DMS 273 (cell line): ENCODE measurements around the gene MAPKAPK3.

Experiments
- DNase-seq: peaks from one replicate; lab custom pipeline; 2025; ENCODE audit not compliant: unreplicated experiment; lab: John Stamatoyannopoulos, UW

The MAPKAPK3 gene

DNA sequence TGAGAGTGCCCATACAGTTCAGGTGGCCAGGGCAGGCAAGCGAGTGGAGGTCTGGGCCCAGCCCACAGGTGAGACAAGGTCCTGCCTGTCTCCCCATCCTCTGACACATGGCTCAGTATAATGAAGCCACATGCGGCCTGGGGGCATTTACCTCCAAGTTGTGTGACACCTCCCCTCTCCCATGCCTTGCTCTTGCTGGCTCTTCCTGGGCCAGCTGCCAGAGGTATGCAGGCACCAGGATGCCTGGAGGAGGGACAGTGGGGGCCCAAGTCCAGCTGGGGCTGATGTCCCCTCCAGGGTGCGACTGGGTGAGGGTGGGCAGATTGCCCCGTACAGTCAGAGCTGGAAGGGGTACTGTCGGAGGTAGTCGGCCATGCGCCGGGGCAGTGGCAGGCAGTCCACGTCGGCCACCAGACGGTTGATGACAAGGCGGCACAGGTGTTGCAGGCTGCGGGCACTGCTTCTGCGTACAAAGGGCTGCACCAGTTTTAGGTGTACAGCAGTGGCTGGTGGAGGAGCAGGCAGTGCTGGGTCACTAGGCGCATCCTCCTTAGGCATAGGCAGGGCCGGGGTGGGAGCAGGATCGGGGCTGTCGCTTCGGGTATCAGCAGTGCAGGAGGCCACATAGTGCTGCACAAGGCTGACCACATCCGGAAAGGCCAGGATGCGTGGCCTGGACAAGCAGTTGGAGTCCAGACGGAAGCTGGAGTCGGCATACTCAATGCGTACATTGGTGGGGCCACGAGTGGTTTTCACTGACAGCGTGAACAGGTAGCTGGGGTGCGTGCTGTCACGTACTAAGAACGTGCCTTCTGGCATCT is 9.5 kb upstream of the MAPKAPK3 start:
- DNase-seq, result no peak

DNA sequence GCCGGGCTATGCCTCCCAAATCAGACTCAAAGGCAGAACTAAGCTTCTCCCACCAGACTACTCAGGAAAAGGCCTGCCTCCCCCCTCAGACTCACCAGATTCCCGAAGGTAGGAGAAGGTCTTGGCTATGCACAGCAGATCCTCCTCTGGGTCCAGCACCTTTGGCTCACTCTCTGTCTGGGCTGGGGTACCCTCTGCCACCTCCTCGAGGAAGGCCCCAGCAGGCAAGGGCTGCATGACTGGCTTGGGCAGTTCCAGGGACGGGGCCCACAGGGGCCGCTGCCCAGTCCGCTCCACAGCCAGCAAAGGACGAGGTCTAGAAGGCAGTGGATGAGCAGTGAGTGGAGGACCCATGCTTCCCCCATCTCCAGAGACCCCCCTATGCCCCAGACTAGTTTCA is 8.7 kb upstream of the MAPKAPK3 start:
- DNase-seq, result no peak

DNA sequence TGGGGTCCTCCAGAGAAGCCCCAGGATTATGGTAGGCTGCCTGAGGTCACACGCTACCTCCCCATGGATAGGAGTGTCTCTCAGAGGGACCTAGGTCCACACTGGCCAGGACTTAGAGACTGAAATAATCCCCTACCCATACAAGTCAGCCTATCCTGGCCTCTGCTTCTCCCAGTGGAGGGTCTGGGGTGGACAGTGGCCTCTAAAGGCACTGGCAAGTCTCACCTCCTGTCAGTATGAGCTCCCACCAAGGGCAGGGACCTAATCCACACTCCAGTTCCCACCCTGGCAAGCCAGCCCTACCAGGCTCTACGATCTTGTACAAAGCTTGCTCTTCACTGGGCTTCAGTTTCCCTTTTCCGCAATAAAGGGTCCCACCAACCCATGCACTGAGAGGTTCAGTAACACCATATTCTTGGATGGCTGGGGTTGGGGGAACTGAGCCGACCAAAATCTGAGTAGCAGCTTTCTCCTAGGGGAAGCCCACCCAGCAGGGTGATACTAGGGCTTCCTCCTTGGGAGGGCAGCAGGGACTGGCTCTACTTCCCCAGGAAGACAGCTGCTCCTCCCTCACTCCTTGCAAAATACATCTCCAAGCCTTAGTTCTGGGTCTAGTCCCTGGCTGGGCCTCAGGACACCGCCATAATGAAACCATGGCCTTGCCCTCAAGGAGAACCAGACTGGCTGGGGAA is 7.7 kb upstream of the MAPKAPK3 start:
- DNase-seq, result no peak

DNA sequence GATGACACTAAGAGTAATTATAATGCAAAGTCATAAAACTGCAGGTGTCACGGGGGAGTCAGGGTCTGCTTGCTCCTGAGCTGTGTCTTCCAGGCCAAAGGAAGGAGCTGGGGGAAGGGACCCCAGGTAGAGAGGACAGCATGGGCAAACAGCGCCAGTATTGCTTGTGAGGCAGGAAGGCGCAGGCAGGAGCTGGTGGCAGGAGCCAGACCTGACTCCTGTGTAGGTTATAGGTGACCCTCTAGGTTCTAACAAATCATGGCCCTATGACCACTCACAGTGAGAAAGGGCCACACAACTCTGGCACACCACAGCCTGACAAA is 7.2 kb upstream of the MAPKAPK3 start:
- no peak for DNase-seq

DNA sequence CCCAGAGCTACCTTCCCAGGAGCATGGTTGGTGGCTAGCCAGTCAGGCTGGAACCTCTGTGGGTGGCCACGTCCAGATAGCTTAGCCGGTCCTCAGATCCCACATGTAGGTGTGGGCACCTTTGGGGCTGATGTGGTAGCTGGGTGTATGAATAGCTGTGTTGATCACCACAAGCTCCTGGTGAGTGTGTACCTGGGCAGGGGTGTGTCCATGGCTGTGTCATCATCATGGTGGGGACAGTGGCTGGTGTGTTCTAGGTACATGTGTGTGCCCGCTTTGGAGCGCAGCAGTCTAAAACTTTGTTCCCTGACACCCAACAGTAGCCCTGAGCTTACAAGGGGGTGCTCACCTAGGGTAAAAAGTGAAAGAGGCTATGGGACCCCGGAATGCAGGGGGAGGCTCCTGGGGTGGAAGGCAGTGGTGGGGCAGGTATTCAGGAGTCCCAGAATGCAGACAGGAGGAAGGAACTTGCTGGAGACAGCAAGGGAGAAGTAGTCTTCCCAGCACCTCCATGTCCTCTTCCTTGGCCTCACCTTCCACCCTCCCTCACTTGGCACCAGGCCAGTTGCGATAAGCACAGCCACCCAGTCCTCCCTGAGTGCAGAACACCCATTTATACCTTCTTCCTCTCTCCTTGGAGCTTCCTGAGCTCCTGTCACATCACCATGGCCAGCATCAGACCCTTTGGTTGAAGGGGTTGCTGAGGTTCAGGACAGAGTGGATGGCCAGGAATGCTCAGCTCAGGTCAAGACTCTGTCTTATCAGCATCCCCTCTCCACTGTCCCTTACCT is 6.6 kb upstream of the MAPKAPK3 start:
- peak; percentile 16 for DNase-seq

DNA sequence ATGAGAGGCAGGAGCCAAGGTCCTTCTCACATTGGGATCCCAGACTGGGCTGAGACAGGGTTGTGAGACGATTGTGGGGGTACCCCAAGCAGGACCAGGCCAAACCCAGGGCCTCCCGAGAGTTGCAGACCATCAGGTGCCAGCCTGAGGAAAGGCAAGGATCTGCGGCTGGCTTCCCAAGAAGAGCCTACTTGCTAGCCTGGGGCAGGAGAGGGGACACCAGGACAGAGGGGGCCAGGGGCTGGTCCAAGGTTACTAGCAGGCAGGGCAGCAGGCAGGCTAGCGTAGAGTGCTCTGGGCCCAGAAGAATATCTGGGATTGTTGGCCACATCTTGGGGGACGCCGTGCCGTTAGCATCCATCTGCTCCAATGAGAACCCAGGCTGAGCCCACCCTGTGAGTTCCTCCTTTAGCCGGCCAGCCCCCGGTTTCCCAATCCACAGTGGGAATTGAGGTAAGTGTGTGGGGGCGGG is 5.9 kb upstream of the MAPKAPK3 start:
- no peak for DNase-seq

DNA sequence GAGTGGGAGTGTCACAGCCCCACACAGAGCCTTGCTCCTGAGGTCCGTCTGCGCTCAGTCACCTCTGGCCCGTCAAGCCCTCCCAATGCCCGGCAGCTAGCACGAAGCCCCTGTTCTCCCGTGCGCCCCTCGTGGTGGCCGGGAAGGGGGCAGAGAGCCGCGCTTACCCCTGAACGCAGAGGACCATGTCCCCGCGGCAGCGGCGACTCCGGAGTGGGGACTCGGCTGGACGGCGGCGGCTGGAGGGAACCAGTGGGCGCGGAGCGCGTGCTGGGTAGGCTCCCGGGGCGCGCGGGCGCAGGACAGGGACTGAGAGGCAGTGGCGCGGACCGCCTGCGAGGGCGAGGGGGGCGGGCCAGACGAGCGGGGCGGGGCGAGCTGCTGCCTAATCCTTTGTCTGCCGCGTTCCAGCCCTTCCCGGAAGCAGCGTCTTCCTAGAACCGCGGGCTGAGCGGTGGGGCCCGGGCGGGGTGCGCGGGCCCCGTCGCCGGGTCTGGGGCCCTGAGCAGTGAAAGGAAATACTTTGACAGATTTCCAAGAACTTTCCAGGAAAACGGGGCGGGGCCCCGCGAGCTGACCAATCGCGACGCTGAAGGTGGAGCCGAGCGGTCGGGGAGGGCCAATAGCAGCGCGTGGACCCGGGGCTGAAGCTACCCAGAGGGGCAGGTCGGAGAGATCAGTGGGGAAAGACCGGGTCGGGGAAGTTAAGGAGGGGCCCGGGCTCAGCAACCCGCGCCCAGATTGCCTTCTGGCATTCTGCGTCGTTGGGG is 5.3 kb upstream of the MAPKAPK3 start, which contains the start of gene CISH:
TSS of gene CISH (minus strand) at position 311 of the 770 bp plus-strand sequence. CDS start at position 187, 124 bp downstream.
- DNase-seq, result peak; percentile 97

DNA sequence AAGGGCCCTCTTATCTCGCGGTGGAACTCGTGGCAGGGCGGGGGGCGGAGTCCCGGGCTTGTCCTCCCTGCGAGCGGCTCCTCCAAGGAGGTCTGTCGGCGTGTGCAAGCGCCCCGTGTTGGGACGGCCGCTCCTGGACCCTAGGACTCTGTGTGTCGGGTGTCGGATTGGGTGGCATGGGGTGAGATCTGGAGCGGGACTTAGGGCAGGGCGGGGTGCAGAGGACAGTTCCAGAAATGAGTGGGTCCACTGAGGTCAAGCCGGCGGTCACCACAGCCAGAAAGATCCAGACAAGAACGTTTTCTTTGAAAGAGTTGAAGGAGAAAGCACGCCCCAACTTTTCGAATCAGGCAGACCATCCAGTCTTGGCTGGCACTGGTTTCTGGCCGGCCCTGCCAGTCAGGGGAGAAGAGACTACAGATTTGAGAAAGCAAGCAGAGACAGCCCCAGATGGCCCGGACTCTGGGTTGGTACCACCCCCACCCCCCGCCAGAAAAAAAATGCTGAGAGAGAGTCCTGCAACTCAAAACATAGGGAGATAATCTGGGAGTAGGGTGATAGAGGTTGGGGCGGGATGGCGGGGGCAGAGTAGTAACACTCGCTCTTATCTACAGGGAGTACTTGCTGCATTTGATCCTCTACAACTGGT is 4.6 kb upstream of the MAPKAPK3 start:
- DNase-seq, result peak; percentile 52

DNA sequence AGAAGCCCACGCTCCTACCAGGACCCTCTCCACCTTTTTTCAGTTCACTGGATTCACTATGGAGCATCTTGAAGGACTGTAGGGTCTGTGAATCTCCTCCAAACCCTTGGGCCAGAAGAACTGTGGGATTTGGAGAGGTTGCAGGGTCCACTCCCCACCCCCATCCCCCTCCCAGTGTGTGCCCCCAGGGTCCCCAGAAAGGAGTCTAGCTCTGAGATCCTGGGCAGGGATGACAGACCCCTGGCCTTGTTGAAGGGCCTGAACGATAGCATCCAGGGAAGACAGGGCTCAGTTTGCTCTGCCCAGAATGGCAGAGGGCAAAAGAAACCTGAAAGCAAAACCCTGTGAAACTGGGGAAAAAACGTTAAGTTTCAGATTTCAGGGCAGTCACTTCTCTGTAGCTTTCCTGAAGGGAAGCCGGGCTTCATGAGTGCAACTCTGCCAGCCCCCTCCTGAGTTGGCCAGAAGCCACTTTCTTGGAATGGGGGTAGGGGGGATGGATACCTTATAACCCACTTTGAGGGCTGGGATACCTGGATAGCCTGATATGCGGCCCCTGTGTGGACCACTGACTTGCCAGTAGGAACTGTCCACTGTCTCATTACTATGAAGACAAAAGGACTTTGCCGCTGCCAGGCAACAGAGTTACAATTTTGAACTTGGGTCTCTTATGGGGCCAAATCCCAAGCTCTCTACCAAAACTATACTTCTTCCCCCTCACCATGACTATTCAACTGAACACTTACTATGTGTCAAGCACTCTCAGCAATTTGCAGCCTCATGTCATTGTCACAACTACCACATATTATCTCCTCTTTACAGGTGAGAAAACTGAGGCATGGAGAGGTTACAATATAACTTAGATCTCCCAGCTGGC is 3.7 kb upstream of the MAPKAPK3 start:
- no peak for DNase-seq

DNA sequence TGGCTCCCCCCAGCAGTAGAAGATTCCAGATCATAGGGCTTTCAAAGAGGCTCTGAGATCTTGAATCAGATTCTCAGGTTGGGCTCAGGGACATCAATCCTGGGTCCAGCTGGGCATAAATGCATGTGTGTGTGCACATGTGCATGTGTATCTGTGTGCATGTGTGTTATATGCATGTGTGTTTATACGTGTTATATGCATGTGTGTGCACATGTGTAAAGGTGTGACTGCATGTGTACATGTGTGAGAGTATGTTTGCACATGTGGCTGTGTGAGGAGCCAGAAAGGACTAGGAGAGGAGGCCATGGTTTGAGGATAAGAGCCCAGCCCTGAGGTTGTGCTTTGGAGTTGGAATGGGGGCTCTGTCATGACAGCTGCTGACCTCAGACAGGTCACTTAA is 1.8 kb upstream of the MAPKAPK3 start:
- no peak for DNase-seq

DNA sequence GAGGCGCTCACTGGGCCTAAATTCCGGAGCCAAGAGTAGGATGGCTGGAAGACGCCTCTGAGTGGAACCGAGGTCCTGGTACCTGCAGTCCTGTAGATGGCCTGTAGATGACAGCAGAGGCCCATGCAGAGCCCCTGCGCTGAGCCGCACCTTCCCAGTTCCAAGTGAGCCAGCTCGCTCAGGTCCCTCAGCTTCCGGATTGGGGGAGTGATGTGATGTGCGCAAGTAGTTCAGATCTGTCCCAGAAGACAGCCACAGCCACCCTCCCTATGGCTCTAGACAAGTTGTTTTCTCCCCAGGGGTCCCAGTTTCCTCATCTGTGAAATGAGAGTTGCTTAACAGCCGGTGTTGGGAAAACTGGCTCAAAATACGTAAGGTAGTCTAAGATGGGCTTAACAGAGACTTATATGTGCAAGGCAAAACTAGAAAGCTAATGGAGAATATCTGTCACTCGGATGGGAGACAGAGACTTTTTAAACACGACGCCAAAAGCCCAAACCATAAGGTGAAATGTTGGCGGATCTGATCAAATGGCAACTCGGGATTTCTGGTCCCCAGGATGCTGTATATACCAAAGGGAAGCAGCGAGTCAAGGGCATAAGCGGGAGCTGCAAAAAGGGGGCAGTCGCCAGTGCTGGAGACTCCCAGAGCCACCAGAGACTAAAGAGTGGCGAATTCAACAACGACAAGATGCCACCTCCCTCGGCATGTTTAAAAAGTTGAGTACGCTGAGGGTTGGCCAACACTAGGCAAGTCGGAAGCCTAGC is 765 bp upstream of the MAPKAPK3 start:
- DNase-seq, result peak; percentile 90

DNA sequence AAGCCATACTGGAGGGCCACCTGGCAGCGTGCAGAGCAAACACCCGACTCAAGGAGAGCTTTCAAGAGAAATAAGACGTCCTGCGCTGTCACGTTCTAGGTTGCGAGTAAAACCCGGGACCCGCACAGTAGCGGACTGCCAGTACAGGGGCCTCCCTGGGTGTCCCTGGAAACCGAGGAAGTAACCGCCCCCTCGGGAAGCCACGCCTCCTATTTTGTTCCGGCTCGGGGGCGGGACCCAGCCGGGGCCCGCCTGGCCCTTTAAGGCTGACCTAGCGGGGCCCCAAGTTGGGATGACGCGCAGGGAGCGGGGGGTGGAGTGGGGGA is 218 bp upstream of the MAPKAPK3 start:
- DNase-seq, result peak; percentile 92

DNA sequence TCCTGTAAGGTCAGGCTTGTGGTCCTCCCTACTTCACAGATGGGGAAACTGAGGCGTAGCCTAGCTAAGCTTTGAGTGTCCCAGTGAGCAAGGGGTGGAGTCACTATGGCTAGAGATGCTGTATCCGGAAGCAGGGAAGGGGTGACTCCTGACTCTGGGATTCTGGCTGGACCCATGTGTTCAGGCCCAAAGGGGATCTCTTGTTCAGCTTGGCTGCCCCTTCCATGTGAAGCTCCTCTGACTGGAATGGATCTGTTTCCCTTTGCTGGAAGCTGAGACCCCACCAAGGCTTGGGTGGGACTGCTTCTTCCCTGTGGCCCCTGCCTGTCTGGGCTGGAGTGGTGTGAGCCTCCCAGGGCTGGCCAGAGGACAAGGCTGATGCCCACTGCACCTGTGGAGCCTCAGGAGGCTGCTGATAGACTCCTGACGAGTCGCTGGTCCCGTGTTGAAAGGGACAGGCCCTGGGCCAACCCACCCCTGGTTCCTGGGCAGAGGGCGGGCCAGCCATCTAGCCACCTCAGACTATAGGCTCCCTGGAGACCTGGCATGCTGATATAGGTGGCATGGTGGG is 1.0 kb downstream of the MAPKAPK3 start:
- no peak for DNase-seq

DNA sequence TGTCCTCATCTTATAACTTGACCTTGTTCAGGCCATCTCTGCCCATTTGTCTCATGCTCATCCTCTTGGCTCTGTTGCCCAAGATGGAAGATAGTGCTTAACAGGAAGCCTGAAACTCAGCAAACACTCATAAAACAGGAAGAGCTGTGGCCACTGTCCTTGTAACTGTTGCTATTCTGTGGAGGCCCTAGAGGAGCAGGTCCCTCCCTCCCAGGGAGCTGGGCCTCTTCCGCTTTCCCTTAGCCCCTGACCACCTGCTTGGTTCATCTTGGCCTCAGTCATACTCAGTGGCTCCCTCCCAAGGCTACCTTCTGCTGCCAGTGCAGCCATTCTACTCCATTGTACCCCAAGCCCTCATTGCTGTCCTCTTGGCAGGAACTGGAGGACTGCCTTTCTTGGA is 3.5 kb downstream of the MAPKAPK3 start:
- no peak for DNase-seq

DNA sequence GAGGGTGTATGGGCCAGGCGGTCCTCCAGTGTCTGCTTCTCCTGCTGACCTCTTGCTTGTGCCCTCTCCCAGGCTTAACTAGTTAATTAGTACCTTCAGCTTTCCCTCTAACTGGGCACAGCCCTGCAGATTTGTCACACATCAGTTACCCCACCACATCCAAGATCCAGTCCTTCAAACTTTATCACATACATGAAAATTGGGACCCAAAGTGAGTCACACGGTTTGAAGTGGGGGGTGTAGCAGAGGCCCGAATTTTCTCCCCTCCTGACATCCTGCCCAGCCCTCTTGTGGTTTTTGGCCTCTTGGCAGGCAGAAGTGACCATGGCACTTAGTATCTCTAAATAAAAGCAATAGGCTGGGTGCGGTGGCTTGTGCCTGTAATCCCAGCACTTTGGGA is 3.9 kb downstream of the MAPKAPK3 start:
- no peak for DNase-seq

DNA sequence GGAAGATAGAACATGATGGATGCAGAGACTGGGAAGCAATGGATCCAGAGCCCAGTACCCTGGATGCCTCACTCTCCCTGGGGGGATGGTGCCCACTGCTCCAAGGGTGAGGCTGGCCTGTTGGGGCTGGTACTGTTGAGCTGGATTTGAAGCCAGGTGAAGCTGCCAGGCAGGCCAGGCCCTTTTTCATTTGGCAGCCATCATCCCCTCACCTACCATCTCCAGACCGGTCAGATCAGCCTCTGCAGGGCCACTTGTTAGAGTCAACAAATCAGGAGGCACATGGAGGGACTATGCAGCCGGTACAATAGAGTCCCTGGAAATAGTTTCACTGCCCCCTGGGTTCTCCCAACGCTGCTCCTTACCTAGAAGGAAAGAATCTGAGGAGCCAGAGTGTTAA is 5.9 kb downstream of the MAPKAPK3 start:
- no peak for DNase-seq

DNA sequence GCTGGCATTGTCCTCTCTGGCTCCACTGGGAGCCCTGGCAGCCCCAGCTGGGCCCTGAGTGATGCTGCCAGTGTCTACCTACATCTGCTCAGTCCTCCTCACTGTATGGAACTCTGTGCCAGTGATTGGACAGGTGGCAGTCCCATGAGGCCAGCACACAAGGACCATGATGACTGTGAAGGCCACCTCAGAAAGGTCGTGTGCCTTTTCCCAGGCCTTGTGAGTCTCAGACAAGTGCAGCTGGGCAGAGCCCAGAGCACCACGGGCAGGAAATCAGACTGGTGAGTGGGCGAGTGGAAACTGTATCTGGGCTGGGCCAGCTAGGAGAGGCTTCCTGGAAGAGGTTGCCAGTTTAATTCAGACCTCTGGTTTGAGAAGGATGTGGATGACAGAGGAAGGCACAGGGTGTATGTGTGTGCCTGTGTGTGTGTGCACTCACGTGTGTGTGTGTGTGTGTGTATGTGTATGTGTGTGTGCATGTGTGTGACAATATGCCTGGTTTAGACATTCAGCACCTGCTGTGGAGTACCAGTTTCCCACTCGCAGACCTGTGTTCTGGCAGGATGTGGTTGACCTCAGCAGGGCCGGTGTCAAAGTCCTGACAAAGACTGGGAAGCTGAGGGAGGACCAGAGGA is 7.0 kb downstream of the MAPKAPK3 start:
- no peak for DNase-seq

DNA sequence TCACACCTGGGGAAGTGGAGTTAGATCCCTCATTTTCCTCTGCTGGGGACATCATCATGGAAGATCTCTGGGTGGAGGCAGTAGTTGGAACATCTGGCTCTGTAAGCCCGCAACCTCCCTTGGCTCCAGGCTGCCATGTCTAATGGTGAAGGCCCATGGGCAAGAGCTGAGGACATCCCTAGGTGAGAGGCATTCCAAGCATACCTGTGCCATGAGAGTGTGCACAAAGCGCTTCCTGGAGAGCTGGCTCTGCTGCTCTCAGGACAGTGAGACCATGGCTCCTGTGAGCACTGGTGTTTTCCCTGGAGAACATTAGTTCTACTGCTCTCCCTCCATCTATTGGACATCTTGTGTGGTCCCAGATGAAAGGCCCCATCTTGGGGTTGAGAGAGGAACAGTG is 7.7 kb downstream of the MAPKAPK3 start:
- no peak for DNase-seq
